SK-N-SH (cell line): ENCODE results near the gene PFDN5. TPM values are rescaled to one million over a fixed set of nuclear protein-coding genes. Genes with fewer than 3 reads are reported as not detected.
"Not testable (repeated sequence)": the region's sequence is repeated elsewhere in the genome, so short reads cannot be mapped to it uniquely, and the experiment has no call there.

Source experiments
- CTCF ChIA-PET: fragments of 300-600, 350-600 bp; formaldehyde crosslinking; extraction: SDS; loops from one replicate; lab custom pipeline; 2021; lab: Yijun Ruan, JAX
- POLR2A ChIA-PET: fragments of 350-600 bp; sonication (Branson Sonifier 250); formaldehyde crosslinking; extraction: SDS; loops from one replicate; lab custom pipeline; 2020; ENCODE audit warnings: antibody characterized with exemption, inconsistent platforms; lab: Yijun Ruan, JAX
- DNase-seq: peaks from one replicate; pipeline ENCODE4 v3.0.0; 2012
- H2AFZ ChIP-seq: fragments of 200-600 bp; sonication (generic); 2 replicates; pipeline ENCODE4 v1.8.1; 2016; ENCODE audit warnings: antibody characterized with exemption, mild to moderate bottlenecking, low read depth
- H3F3A ChIP-seq: fragments of 200-600 bp; sonication (generic); replicated peaks from 2 replicates; pipeline ENCODE3; 2016; ENCODE audit warnings: antibody characterized with exemption, mild to moderate bottlenecking; ENCODE audit not compliant: insufficient read depth
- H3K27ac ChIP-seq, 2 experiments: fragments of 200-500 bp in 1 of 2; fragments of 200-600 bp in 1 of 2; sonication (Bioruptor generic) in 1 of 2; sonication (generic), shearing (Covaris generic) in 1 of 2; 2 replicates each; pipeline versions ENCODE4 v1.5.1 to v1.6.1; 2014 to 2016; ENCODE audit warnings: low read depth in 2 of 2, inconsistent platforms in 1 of 2, low read length in 1 of 2, mild to moderate bottlenecking in 1 of 2, mixed read lengths in 1 of 2
- H3K27me3 ChIP-seq: fragments of 200-600 bp; sonication (generic), shearing (Covaris generic); 2 replicates; pipeline ENCODE4 v1.6.1; 2016; ENCODE audit warnings: mixed run types; ENCODE audit not compliant: insufficient read depth
- H3K36me3 ChIP-seq, 2 experiments: fragments of 200-500 bp in 1 of 2; fragments of 200-600 bp in 1 of 2; sonication (Bioruptor generic) in 1 of 2; sonication (generic) in 1 of 2; replicated peaks in 1 of 2; 2 replicates each; pipeline versions ENCODE3 to v1.5.1; 2014 to 2016; ENCODE audit warnings: low read length in 1 of 2, mild to moderate bottlenecking in 1 of 2; ENCODE audit not compliant: insufficient read depth in 2 of 2, control insufficient read depth in 1 of 2
- H3K4me1 ChIP-seq, 2 experiments: fragments of 200-500 bp in 1 of 2; fragments of 200-600 bp in 1 of 2; sonication (Bioruptor generic) in 1 of 2; sonication (generic), shearing (Covaris generic) in 1 of 2; 2 replicates each; pipeline versions ENCODE4 v1.5.1 to v1.6.1; 2014 to 2016; ENCODE audit warnings: low read depth in 1 of 2, low read length in 1 of 2, mixed run types in 1 of 2; ENCODE audit not compliant: insufficient read depth in 2 of 2, control insufficient read depth in 1 of 2
- H3K4me2 ChIP-seq: fragments of 200-600 bp; sonication (generic), shearing (Covaris generic); 2 replicates; pipeline ENCODE4 v1.6.1; 2017; ENCODE audit warnings: mixed run types
- H3K4me3 ChIP-seq, 2 experiments: fragments of 200-500 bp in 1 of 2; fragments of 200-600 bp in 1 of 2; sonication (Bioruptor generic) in 1 of 2; sonication (generic), shearing (Covaris generic) in 1 of 2; 2 replicates each; pipeline versions ENCODE4 v1.5.1 to v1.8.1; 2014 to 2016; ENCODE audit warnings: low read depth in 2 of 2, inconsistent platforms in 1 of 2, low read length in 1 of 2, mild to moderate bottlenecking in 1 of 2, mixed read lengths in 1 of 2, moderate library complexity in 1 of 2
- H3K79me2 ChIP-seq: fragments of 200-600 bp; sonication (generic); 2 replicates; pipeline ENCODE4 v1.8.1; 2017; ENCODE audit warnings: mild to moderate bottlenecking; ENCODE audit not compliant: insufficient read depth
- H3K9ac ChIP-seq: fragments of 200-600 bp; sonication (generic); 2 replicates; pipeline ENCODE4 v1.6.1; 2017; ENCODE audit warnings: mixed run types
- H3K9me2 ChIP-seq: fragments of 200-600 bp; sonication (generic); 2 replicates; pipeline ENCODE4 v1.6.1; 2017; ENCODE audit warnings: mixed run types
- H3K9me3 ChIP-seq: fragments of 200-600 bp; sonication (generic); 2 replicates; pipeline ENCODE4 v1.6.1; 2017; ENCODE audit warnings: mixed run types, mild to moderate bottlenecking, moderate library complexity
- H4K20me1 ChIP-seq: fragments of 200-600 bp; sonication (generic); 2 replicates; pipeline ENCODE4 v1.6.1; 2017; ENCODE audit warnings: mild to moderate bottlenecking, mixed run types; ENCODE audit not compliant: insufficient read depth
- ELF1 ChIP-seq: IDR thresholded peaks from 2 replicates; pipeline ENCODE4 v1.4.0; 2012
- EZH2phosphoT487 ChIP-seq: fragments of 200-600 bp; sonication (generic); IDR thresholded peaks from 2 replicates; pipeline ENCODE4 v1.6.1; 2017; ENCODE audit warnings: low read depth, mixed run types, mild to moderate bottlenecking, antibody characterized with exemption, moderate library complexity, borderline replicate concordance
- FOSL2 ChIP-seq: IDR thresholded peaks from 2 replicates; pipeline ENCODE4 v1.4.0; 2012; ENCODE audit warnings: low read depth, mild to moderate bottlenecking, moderate library complexity, borderline replicate concordance
- GABPA ChIP-seq: IDR thresholded peaks from 2 replicates; pipeline ENCODE4 v1.4.0; 2012; ENCODE audit warnings: low read depth, mild to moderate bottlenecking
- JUND ChIP-seq: IDR thresholded peaks from 2 replicates; pipeline ENCODE4 v1.4.0; 2012
- MXI1 ChIP-seq: IDR thresholded peaks from 2 replicates; pipeline ENCODE4 v1.6.1; 2012; ENCODE audit warnings: mild to moderate bottlenecking, low read depth, low read length, improper control_type of control experiment
- NFIC ChIP-seq: IDR thresholded peaks from 2 replicates; pipeline ENCODE4 v1.4.0; 2012; ENCODE audit warnings: borderline replicate concordance
- POLR2AphosphoS5 ChIP-seq: IDR thresholded peaks from 2 replicates; pipeline ENCODE4 v1.6.1; 2012; ENCODE audit warnings: low read depth, low read length
- RAD21 ChIP-seq: IDR thresholded peaks from 2 replicates; pipeline ENCODE4 v1.6.1; 2012; ENCODE audit warnings: mild to moderate bottlenecking, low read length
- RCOR1 ChIP-seq: fragments of 150-350 bp; IDR thresholded peaks from 2 replicates; pipeline ENCODE4 v1.6.1; 2017; ENCODE audit warnings: antibody characterized with exemption, low read length
- RFX5 ChIP-seq: IDR thresholded peaks from 2 replicates; pipeline ENCODE4 v1.6.1; 2012; ENCODE audit warnings: mild to moderate bottlenecking, improper control_type of control experiment, low read length
- RXRA ChIP-seq: IDR thresholded peaks from 2 replicates; pipeline ENCODE4 v1.4.0; 2012; ENCODE audit warnings: low read depth, mild to moderate bottlenecking, borderline replicate concordance
- WGBS: methylation state at CpG from one replicate; pipeline ENCODE4 v1.1.6; 2017; ENCODE audit warnings: low lambda C conversion rate; 5-methylcytosine and 5-hydroxymethylcytosine counted together
- polyA plus RNA-seq, 3 experiments: library from polyadenylated mRNA; depleted of rRNA; stranded (reverse); fragments of >200 nt; gene quantifications; 2 replicates each; pipeline ENCODE4 v1.2.3, GENCODE V29; 2012
- TF ChIP-seq, protein P1 (sequence below): fragments of 200-600 bp; sonication (generic); IDR thresholded peaks from 2 replicates; pipeline ENCODE4 v1.6.1; 2017; ENCODE audit warnings: antibody characterized with exemption, mild to moderate bottlenecking, moderate library complexity
- TF ChIP-seq, protein P2 (sequence below): fragments of 150-350 bp; IDR thresholded peaks from 2 replicates; pipeline ENCODE4 v1.6.1; 2017; ENCODE audit warnings: antibody characterized with exemption, low read length, low read depth, borderline replicate concordance

The PFDN5 gene
- polyA plus RNA-seq, 1 of the 3 experiments (the other 2 are of a cell fraction) = 1,198 TPM

DNA sequence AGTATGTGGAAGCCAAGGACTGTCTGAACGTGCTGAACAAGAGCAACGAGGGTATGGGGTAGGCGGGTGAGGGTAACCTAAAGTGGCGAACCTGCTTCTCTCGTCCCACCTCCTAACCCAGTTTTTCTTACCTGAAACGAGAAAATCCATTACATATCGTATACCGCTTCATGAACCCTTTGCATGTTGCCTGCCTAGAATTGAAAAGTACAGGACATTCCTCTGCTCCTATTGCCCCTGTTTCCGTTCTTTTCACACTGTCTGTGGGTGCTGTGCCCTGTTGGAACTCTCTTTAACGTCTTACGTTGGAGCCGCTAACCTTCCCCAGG is 513 bp downstream of the PFDN5 start:
- under 1% methylated on average over 12 of the region's 12 CpGs for WGBS
- Histone ChIP-seq H3K4me2 (peak overlapping the region; percentile 82), H3K27ac (peak overlapping the region; percentile 85 to 88), H3K27me3 (no peaks in the 10 kb centered on the region), H3K36me3 (peaks cover 8 to 19% of the 10 kb centered on the region in 2 experiments), H3K9me3 (no peaks in the 10 kb centered on the region), H3K4me3 (peak overlapping the region; percentile 83 to 91), H3K9me2 (no peaks in the 10 kb centered on the region), H3K4me1 (peaks cover 11 to 12% of the 10 kb centered on the region in 2 experiments), H3K79me2 (peaks cover 43% of the 10 kb centered on the region), H3K9ac (peak overlapping the region; percentile 93), H2AFZ (0 out of 2 replicates have a peak overlapping the region, but pooled peaks have one; percentile 73), H4K20me1 (no peaks in the 10 kb centered on the region), H3F3A (peaks cover 39% of the 10 kb centered on the region)
- TF ChIP-seq, protein P1, sequence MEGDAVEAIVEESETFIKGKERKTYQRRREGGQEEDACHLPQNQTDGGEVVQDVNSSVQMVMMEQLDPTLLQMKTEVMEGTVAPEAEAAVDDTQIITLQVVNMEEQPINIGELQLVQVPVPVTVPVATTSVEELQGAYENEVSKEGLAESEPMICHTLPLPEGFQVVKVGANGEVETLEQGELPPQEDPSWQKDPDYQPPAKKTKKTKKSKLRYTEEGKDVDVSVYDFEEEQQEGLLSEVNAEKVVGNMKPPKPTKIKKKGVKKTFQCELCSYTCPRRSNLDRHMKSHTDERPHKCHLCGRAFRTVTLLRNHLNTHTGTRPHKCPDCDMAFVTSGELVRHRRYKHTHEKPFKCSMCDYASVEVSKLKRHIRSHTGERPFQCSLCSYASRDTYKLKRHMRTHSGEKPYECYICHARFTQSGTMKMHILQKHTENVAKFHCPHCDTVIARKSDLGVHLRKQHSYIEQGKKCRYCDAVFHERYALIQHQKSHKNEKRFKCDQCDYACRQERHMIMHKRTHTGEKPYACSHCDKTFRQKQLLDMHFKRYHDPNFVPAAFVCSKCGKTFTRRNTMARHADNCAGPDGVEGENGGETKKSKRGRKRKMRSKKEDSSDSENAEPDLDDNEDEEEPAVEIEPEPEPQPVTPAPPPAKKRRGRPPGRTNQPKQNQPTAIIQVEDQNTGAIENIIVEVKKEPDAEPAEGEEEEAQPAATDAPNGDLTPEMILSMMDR = no peak
- TF ChIP-seq RFX5 (no peak), NFIC (no peak), RAD21 (no peak), RXRA (no peak), GABPA (no peak), POLR2AphosphoS5 (no peak), MXI1 (no peak), ELF1 (no peak), RCOR1 (no peak), FOSL2 (no peak), JUND (no peak), EZH2phosphoT487 (no peak)
- TF ChIP-seq, protein P2, sequence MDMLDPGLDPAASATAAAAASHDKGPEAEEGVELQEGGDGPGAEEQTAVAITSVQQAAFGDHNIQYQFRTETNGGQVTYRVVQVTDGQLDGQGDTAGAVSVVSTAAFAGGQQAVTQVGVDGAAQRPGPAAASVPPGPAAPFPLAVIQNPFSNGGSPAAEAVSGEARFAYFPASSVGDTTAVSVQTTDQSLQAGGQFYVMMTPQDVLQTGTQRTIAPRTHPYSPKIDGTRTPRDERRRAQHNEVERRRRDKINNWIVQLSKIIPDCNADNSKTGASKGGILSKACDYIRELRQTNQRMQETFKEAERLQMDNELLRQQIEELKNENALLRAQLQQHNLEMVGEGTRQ = no peak
- ChIA-PET CTCF (interaction anchor here (0.5 to 19.2 kb wide), 6 partner anchors 9 to 98 kb away, joined by 3 to 363 read pairs (median 8); partner anchors contain the start of genes AAAS and ESPL1), POLR2A (interaction anchor here (0.5 to 1.4 kb wide), 9 partner anchors 13 to 115 kb away, joined by 3 to 15 read pairs (median 4); partner anchors contain the start of genes AAAS, CSAD and ZNF740)
- DNase-seq = no peak

DNA sequence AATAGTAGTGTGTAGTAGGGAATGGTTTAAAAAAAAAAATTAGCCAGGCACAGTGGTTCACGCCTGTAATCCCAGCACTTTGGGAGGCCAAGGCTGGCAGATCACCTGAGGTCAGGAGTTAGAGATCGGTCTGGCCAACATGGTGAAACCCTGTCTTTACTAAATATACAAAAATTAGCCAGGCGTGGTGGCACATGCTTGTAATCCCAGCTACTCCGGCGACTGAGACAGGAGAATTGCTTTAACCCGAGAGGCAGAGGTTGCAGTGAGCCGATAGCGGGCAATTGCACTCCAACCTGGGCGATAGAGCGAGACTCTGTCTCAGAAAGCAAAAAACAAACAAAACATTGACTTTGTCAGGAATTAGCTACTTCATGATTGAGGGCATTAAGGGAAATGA is 1.8 kb downstream of the PFDN5 start:
- peak overlapping the region in 1 of 2 experiments; percentile 19; a peak in 1 of 4 replicates for H3K4me3 ChIP-seq
- H3K4me1 ChIP-seq = peaks cover 11 to 17% of the 10 kb centered on the region in 2 experiments
- peaks cover 37% of the 10 kb centered on the region for H3F3A ChIP-seq
- H2AFZ ChIP-seq, H4K20me1 ChIP-seq, H3K27me3 ChIP-seq, H3K9me2 ChIP-seq, H3K9me3 ChIP-seq, DNase-seq: not testable (repeated sequence)
- H3K36me3 ChIP-seq = peaks cover 11 to 25% of the 10 kb centered on the region in 2 experiments
- 0 out of 2 replicates have a peak overlapping the region, but pooled peaks have one; percentile 82 for H3K4me2 ChIP-seq
- ChIA-PET CTCF (interaction anchor here (0.8 to 19.2 kb wide), 7 partner anchors 8 to 250 kb away, joined by 3 to 363 read pairs (median 7); partner anchors contain the start of gene AAAS), POLR2A (interaction anchor here (1.5 to 2.8 kb wide), 2 partner anchors 11 to 24 kb away, joined by 3 to 19 read pairs; partner anchors contain the start of gene AAAS)
- 95% methylated on average over 10 of the region's 10 CpGs for WGBS
- H3K27ac ChIP-seq = peak overlapping the region in 1 of 2 experiments; percentile 88; a peak in 2 of 4 replicates
- 0 out of 2 replicates have a peak overlapping the region, but pooled peaks have one; percentile 93 for H3K9ac ChIP-seq
- H3K79me2 ChIP-seq = peaks cover 55% of the 10 kb centered on the region
